ENCODE results near the gene PDE4A. TPM values are rescaled to one million over a fixed set of nuclear protein-coding genes. Genes with fewer than 3 reads are reported as not detected.

Gene PDE4A
- total and polyA plus RNA-seq, 8 donors: 2.3 to 30.7 (median 10.0) TPM

GRCh38 chr19:10427169-10427568 is 6.8 kb downstream of the PDE4A start:
- Histone ChIP-seq H3K27me3 (peaks cover 4 to 58% (median 22%) of the 10 kb centered on the region in 3 donors), H3K27ac (peak overlapping the region in 1 of 5 donors; percentile 1), H3K4me1 (peaks cover 24 to 39% (median 36%) of the 10 kb centered on the region in 4 donors), H3K4me3 (no peak overlapping the region), H3K9me3 (no peaks in the 10 kb centered on the region), H3K36me3 (no peaks in the 10 kb centered on the region)
- WGBS, 5 donors: 81 to 90% (median 88%) methylated on average over 6 of the region's 6 CpGs
- no peak for DNase-seq
- TF ChIP-seq POLR2AphosphoS5 (IDR thresholded peaks at IDR 0.05) (no peak), CTCF (IDR thresholded peaks at IDR 0.05) (no peak), EP300 (IDR thresholded peaks at IDR 0.05) (no peak), POLR2A (IDR thresholded peaks at IDR 0.05) (no peak)
- intact Hi-C loops (cut with DNase I; ENCODE audit: low total_unique reads): no loop called here

DNA sequence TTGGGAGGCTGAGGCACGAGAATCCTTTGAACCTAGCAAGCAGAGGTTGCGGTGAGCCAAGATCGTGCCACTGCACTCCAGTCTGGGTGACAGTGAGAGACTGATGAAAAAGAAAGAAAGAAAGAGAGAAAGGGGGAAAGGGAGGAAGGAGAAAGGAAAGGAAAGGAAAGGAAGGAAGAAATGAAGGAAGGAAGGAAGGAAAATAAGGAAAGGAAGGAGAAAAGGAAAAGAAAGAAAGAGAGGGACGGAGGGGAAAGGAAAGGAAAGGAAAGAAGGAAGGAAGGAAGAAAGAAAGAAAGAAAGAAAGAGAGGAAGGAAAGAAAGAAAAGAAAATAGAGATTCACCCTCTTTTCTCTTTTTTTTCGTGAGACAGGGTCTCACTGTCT is 8.7 kb downstream of the PDE4A start:
- intact Hi-C loops (cut with DNase I; ENCODE audit: low total_unique reads): no loop called here
- H3K4me1 ChIP-seq: peaks cover 35 to 52% (median 48%) of the 10 kb centered on the region in 4 donors
- TF ChIP-seq POLR2A (IDR thresholded peaks at IDR 0.05) (no peak), POLR2AphosphoS5 (IDR thresholded peaks at IDR 0.05) (no peak), EP300 (IDR thresholded peaks at IDR 0.05) (no peak), CTCF (IDR thresholded peaks at IDR 0.05) (no peak)
- no peaks in the 10 kb centered on the region for H3K9me3 ChIP-seq
- H3K27me3 ChIP-seq: peaks cover 0 to 47% (median 4%) of the 10 kb centered on the region in 3 donors
- DNase-seq: no peak
- 65 to 79% (median 68%) methylated on average over 5 of the region's 5 CpGs for WGBS, 5 donors
- no peak overlapping the region for H3K4me3 ChIP-seq
- peak overlapping the region in 2 of 5 donors; percentile 51 to 73 for H3K27ac ChIP-seq
- no peaks in the 10 kb centered on the region for H3K36me3 ChIP-seq

GRCh38 chr19:10430505-10431253 is 10.3 kb downstream of the PDE4A start:
- peak overlapping the region; percentile 52 to 88 (median 83) for H3K27ac ChIP-seq
- peaks cover 25 to 37% (median 32%) of the 10 kb centered on the region in 4 donors for H3K4me1 ChIP-seq
- H3K27me3 ChIP-seq: peaks cover 0 to 30% (median 0%) of the 10 kb centered on the region in 3 donors
- intact Hi-C loops (cut with DNase I; ENCODE audit: low total_unique reads): no loop called here
- no peaks in the 10 kb centered on the region for H3K36me3 ChIP-seq
- TF ChIP-seq POLR2AphosphoS5 (IDR thresholded peaks at IDR 0.05) (no peak), POLR2A (IDR thresholded peaks at IDR 0.05) (no peak), CTCF (IDR thresholded peaks at IDR 0.05) (no peak), EP300 (IDR thresholded peaks at IDR 0.05) (no peak)
- H3K9me3 ChIP-seq: no peaks in the 10 kb centered on the region
- 1 to 5% (median 3%) methylated on average over 16 to 75 of the region's 75 CpGs for WGBS, 5 donors
- H3K4me3 ChIP-seq: peak overlapping the region; percentile 64 to 72 (median 70)
- peak; percentile 77 to 85 for DNase-seq

- WGBS, 5 donors: 3 to 12% (median 7%) methylated on average over 23 to 25 of the region's 25 CpGs
- intact Hi-C loops (cut with DNase I; ENCODE audit: low total_unique reads): no loop called here
- TF ChIP-seq POLR2AphosphoS5 (IDR thresholded peaks at IDR 0.05): peak in 1 of 3 donors; percentile 15
- TF ChIP-seq POLR2A (IDR thresholded peaks at IDR 0.05): no peak
Measured at GRCh38 chr19:10431254-10431942, 11.1 kb downstream of the PDE4A start.

More at GRCh38 chr19:10431254-10431942, 11.1 kb downstream of the PDE4A start:
- H3K4me3 ChIP-seq: peak overlapping the region; percentile 64 to 72 (median 70)
- H3K9me3 ChIP-seq: no peaks in the 10 kb centered on the region
- H3K27ac ChIP-seq: peak overlapping the region; percentile 81 to 88 (median 85)
- DNase-seq: peak; percentile 44 to 53
- peaks cover 25 to 37% (median 31%) of the 10 kb centered on the region in 4 donors for H3K4me1 ChIP-seq
- H3K27me3 ChIP-seq: peaks cover 0 to 30% (median 0%) of the 10 kb centered on the region in 3 donors
- H3K36me3 ChIP-seq: no peaks in the 10 kb centered on the region
